HG03039 (cell line): ENCODE measurements around the gene ZNF827.

Experiments used
- ATAC-seq: cut with Tn5 transposase; IDR thresholded peaks from one replicate; pipeline ENCODE4 v1.9.1; 2021; ENCODE audit warnings: mild to moderate bottlenecking, moderate library complexity; ENCODE audit not compliant: unreplicated experiment

The ZNF827 gene

GRCh38 chr4:145895056-145895455, 43.6 kb downstream of the ZNF827 start:
- ATAC-seq, result no peak

GRCh38 chr4:145891958-145892357, 46.7 kb downstream of the ZNF827 start:
- ATAC-seq, result no peak

GRCh38 chr4:145890689-145891088, 47.9 kb downstream of the ZNF827 start:
- ATAC-seq, result no peak

- ATAC-seq, result no peak
Observed at GRCh38 chr4:145888393-145888792, 50.2 kb downstream of the ZNF827 start.

GRCh38 chr4:145887241-145887991, 51.2 kb downstream of the ZNF827 start:
- ATAC-seq, result no peak

GRCh38 chr4:145886871-145887240, 51.8 kb downstream of the ZNF827 start:
- no peak for ATAC-seq

GRCh38 chr4:145885666-145886065, 53.0 kb downstream of the ZNF827 start:
- no peak for ATAC-seq

- ATAC-seq, result no peak
Observed at GRCh38 chr4:145884775-145885174, 53.8 kb downstream of the ZNF827 start.

GRCh38 chr4:145883101-145883694, 55.4 kb downstream of the ZNF827 start:
- no peak for ATAC-seq

- ATAC-seq, result no peak
Observed at GRCh38 chr4:145882604-145883003, 56.0 kb downstream of the ZNF827 start.

- ATAC-seq, result peak; percentile 66
Observed at GRCh38 chr4:145881989-145882388, 56.6 kb downstream of the ZNF827 start.

- peak; percentile 31 for ATAC-seq
Observed at GRCh38 chr4:145881576-145881975, 57.0 kb downstream of the ZNF827 start.

- ATAC-seq, result no peak
Observed at GRCh38 chr4:145880355-145880960, 58.2 kb downstream of the ZNF827 start.

- no peak for ATAC-seq
Observed at GRCh38 chr4:145879598-145879997, 59.0 kb downstream of the ZNF827 start.

- no peak for ATAC-seq
Observed at GRCh38 chr4:145878501-145879435, 59.9 kb downstream of the ZNF827 start.

- no peak for ATAC-seq
Observed at GRCh38 chr4:145876531-145877180, 62.0 kb downstream of the ZNF827 start.

- ATAC-seq, result no peak
Observed at GRCh38 chr4:145873901-145874300, 64.7 kb downstream of the ZNF827 start.

GRCh38 chr4:145871209-145871608, 67.4 kb downstream of the ZNF827 start:
- ATAC-seq, result no peak

- ATAC-seq, result no peak
Observed at GRCh38 chr4:145870155-145871020, 68.2 kb downstream of the ZNF827 start.
